ENCODE results near the gene HDC. TPM values are rescaled to one million over a fixed set of nuclear protein-coding genes. Genes with fewer than 3 reads are reported as not detected.

HDC gene
- 1 to 10 TPM in 2 of 4 donors, under 1 TPM in 2; 0.66 to 5.9 (median 1.1) TPM for total RNA-seq

GRCh38 chr15:50265620-50266019, at the start of gene HDC:
HDC (minus strand) TSS chr15:50265726; CDS start chr15:50265623, 103 bp downstream.
- no peaks in the 10 kb centered on the region for H3K4me1 ChIP-seq
- H3K4me3 ChIP-seq: no peak within 1 kb of the TSS
- WGBS, 2 donors: 39 to 44% methylated on average over 9 of the region's 9 CpGs
- no peak within 1 kb of the TSS for H3K27ac ChIP-seq
- DNase-seq (ENCODE audit: low spot score in 2 of 2): no peak
- no peaks in the 10 kb centered on the region for H3K9me3 ChIP-seq
- TF ChIP-seq POLR2A (IDR thresholded peaks at IDR 0.05) (no peak), CTCF (IDR thresholded peaks at IDR 0.05) (no peak), EP300 (IDR thresholded peaks at IDR 0.05) (no peak)
- H3K36me3 ChIP-seq: no peaks in the 10 kb centered on the region
- no peaks in the 10 kb centered on the region for H3K27me3 ChIP-seq

GRCh38 chr15:50312636-50313035, 47.1 kb upstream of the HDC start:
- Histone ChIP-seq H3K27me3 (no peaks in the 10 kb centered on the region), H3K4me1 (peaks cover 0 to 9% (median 0%) of the 10 kb centered on the region in 4 donors), H3K9me3 (peaks cover 0 to 8% (median 0%) of the 10 kb centered on the region in 4 donors), H3K4me3 (no peak overlapping the region), H3K36me3 (peaks cover 0 to 11% (median 0%) of the 10 kb centered on the region in 3 donors), H3K27ac (no peak overlapping the region)
- 89 to 91% methylated on average over 2 of the region's 2 CpGs for WGBS, 2 donors
- no peak for DNase-seq (ENCODE audit: low spot score in 2 of 2)
- TF ChIP-seq CTCF (IDR thresholded peaks at IDR 0.05): no peak
- TF ChIP-seq POLR2A (IDR thresholded peaks at IDR 0.05): no peak
- no peak for TF ChIP-seq EP300 (IDR thresholded peaks at IDR 0.05)

- H3K27me3 ChIP-seq: no peaks in the 10 kb centered on the region
- peaks cover 0 to 34% (median 0%) of the 10 kb centered on the region in 3 donors for H3K36me3 ChIP-seq
- H3K4me1 ChIP-seq: no peaks in the 10 kb centered on the region
- H3K4me3 ChIP-seq: no peak overlapping the region
- no peak for DNase-seq (ENCODE audit: low spot score in 2 of 2)
- TF ChIP-seq EP300 (IDR thresholded peaks at IDR 0.05) (no peak), CTCF (IDR thresholded peaks at IDR 0.05) (no peak), POLR2A (IDR thresholded peaks at IDR 0.05) (no peak)
- peaks cover 0 to 15% (median 0%) of the 10 kb centered on the region in 4 donors for H3K9me3 ChIP-seq
- H3K27ac ChIP-seq: no peak overlapping the region
These were observed 42.3 kb upstream of the HDC start for GRCh38 chr15:50307799-50308198.

GRCh38 chr15:50304836-50305235, 39.3 kb upstream of the HDC start:
- Histone ChIP-seq H3K36me3 (peaks cover 0 to 55% (median 3%) of the 10 kb centered on the region in 3 donors), H3K4me1 (no peaks in the 10 kb centered on the region), H3K27ac (no peak overlapping the region), H3K27me3 (no peaks in the 10 kb centered on the region), H3K9me3 (peaks cover 0 to 15% (median 0%) of the 10 kb centered on the region in 4 donors), H3K4me3 (no peak overlapping the region)
- DNase-seq (ENCODE audit: low spot score in 2 of 2): no peak
- no peak for TF ChIP-seq CTCF (IDR thresholded peaks at IDR 0.05)
- TF ChIP-seq EP300 (IDR thresholded peaks at IDR 0.05): no peak
- no peak for TF ChIP-seq POLR2A (IDR thresholded peaks at IDR 0.05)
- WGBS, 2 donors: 55 to 56% methylated on average over 1 of the region's 1 CpG

GRCh38 chr15:50302581-50302980, 37.1 kb upstream of the HDC start:
- no peak for DNase-seq (ENCODE audit: low spot score in 2 of 2)
- no peak for TF ChIP-seq POLR2A (IDR thresholded peaks at IDR 0.05)
- no peak for TF ChIP-seq CTCF (IDR thresholded peaks at IDR 0.05)
- TF ChIP-seq EP300 (IDR thresholded peaks at IDR 0.05): no peak
- WGBS, 2 donors: 94 to 100% methylated on average over 1 of the region's 1 CpG
- Histone ChIP-seq H3K4me1 (no peaks in the 10 kb centered on the region), H3K27ac (no peak overlapping the region), H3K27me3 (no peaks in the 10 kb centered on the region), H3K36me3 (peaks cover 0 to 66% (median 5%) of the 10 kb centered on the region in 3 donors), H3K9me3 (peaks cover 0 to 7% (median 0%) of the 10 kb centered on the region in 4 donors), H3K4me3 (no peak overlapping the region)

Measured in tibial nerve (tissue), 4 donors.